K562 (cell line): Measurements from ENCODE around the gene VEGFA. TPM values are rescaled to one million over a fixed set of nuclear protein-coding genes. Genes with fewer than 3 reads are reported as not detected.

Source experiments
- ATAC-seq: fragments of 200-7000 bp; cut with Tn5 transposase; 3 replicates; pipeline ENCODE4 v1.9.1; 2020; ENCODE audit warnings: moderate library complexity
- BruUV-seq: library from RNA; stranded (reverse); fragments of 400-500 nt; replicated peaks from 2 replicates; lab custom pipeline; 2021; lab: Mats Ljungman, UMichigan
- CTCF ChIA-PET: fragments of 300-600 bp; formaldehyde crosslinking; extraction: SDS; loops from one replicate; lab custom pipeline; 2021; ENCODE audit warnings: low intra/inter-chr PET ratio; lab: Yijun Ruan, JAX
- POLR2A ChIA-PET: fragments of 300-600, 350-650 bp; sonication (Branson Sonifier 250); formaldehyde crosslinking; extraction: SDS; loops from one replicate; lab custom pipeline; 2021; ENCODE audit warnings: antibody characterized with exemption, inconsistent platforms; lab: Yijun Ruan, JAX
- DNase-seq, 4 experiments: peaks; one replicate each; pipeline versions ENCODE4 v3.0.0 to v3.0.0-alpha.2; 2011 to 2018; ENCODE audit warnings: low spot score in 3 of 4, mixed read lengths in 3 of 4; ENCODE audit errors: extremely low read depth in 1 of 4
- FAIRE-seq: peaks from 2 replicates; lab custom pipeline; 2011; peaks lifted over from hg19 to GRCh38; lab: Jason Lieb, UNC
- H2AFZ ChIP-seq: 2 replicates; pipeline ENCODE4 v1.6.0; 2011; ENCODE audit warnings: low read depth, low read length, control low read depth, inconsistent platforms
- H3K27ac ChIP-seq: fragments of 200-600 bp; 3 replicates; pipeline ENCODE4 v1.8.0; 2011; ENCODE audit warnings: low read depth, mild to moderate bottlenecking, control low read depth, inconsistent platforms, low read length, moderate library complexity, mixed read lengths; ENCODE audit errors: extremely low read depth
- H3K27me3 ChIP-seq, 2 experiments: fragments of 300-600 bp in 1 of 2; 2 replicates in 1 of 2; 3 replicates in 1 of 2; pipeline versions ENCODE4 v1.6.0 to v1.8.0; 2011; ENCODE audit warnings: inconsistent platforms in 2 of 2, low read length in 2 of 2, mild to moderate bottlenecking in 1 of 2, mixed read lengths in 1 of 2, moderate library complexity in 1 of 2; ENCODE audit not compliant: control insufficient read depth in 2 of 2, insufficient read depth in 2 of 2
- H3K36me3 ChIP-seq: fragments of 300-600 bp; 3 replicates; pipeline ENCODE4 v1.8.0; 2011; ENCODE audit warnings: mild to moderate bottlenecking, low read length, inconsistent platforms; ENCODE audit not compliant: control insufficient read depth, insufficient read depth
- H3K4me1 ChIP-seq, 2 experiments: fragments of 200-600 bp in 1 of 2; replicated peaks in 1 of 2; 2 replicates in 1 of 2; 3 replicates in 1 of 2; pipeline versions ENCODE4 v1.5.1 to v1.8.0; 2011; ENCODE audit warnings: inconsistent platforms in 2 of 2, low read length in 2 of 2, mild to moderate bottlenecking in 1 of 2, mixed read lengths in 1 of 2, moderate library complexity in 1 of 2; ENCODE audit not compliant: control insufficient read depth in 2 of 2, insufficient read depth in 2 of 2
- H3K4me2 ChIP-seq: 2 replicates; pipeline ENCODE4 v1.6.1; 2011; ENCODE audit warnings: low read length, control low read depth, inconsistent platforms, mixed read lengths; ENCODE audit not compliant: insufficient read depth
- H3K4me3 ChIP-seq: fragments of 200-600 bp; sonication (generic), shearing (Covaris generic); 2 replicates; pipeline ENCODE4 v1.5.1; 2016; ENCODE audit warnings: control low read depth, inconsistent platforms
- H3K79me2 ChIP-seq: fragments of 200-600 bp; 3 replicates; pipeline ENCODE4 v1.8.0; 2011; ENCODE audit warnings: low read length, inconsistent platforms; ENCODE audit not compliant: control insufficient read depth, insufficient read depth
- H3K9ac ChIP-seq, 2 experiments: 2 replicates each; pipeline versions ENCODE4 v1.6.0 to v1.6.1; 2011; ENCODE audit warnings: low read depth in 2 of 2, low read length in 2 of 2, control low read depth in 1 of 2, inconsistent platforms in 1 of 2, mild to moderate bottlenecking in 1 of 2, mixed read lengths in 1 of 2; ENCODE audit not compliant: insufficient read depth in 1 of 2
- H3K9me1 ChIP-seq: one replicate; pipeline ENCODE4 v1.6.0; 2011; ENCODE audit warnings: inconsistent platforms, mild to moderate bottlenecking, low read length, moderate library complexity; ENCODE audit not compliant: control insufficient read depth, insufficient read depth
- H3K9me3 ChIP-seq: replicated peaks from 2 replicates; pipeline ENCODE4 v1.5.1; 2011; ENCODE audit warnings: low read depth, low read length, inconsistent platforms; ENCODE audit not compliant: control insufficient read depth, insufficient read depth
- H4K20me1 ChIP-seq: replicated peaks from 2 replicates; pipeline ENCODE4 v1.6.1; 2011; ENCODE audit warnings: low read length, inconsistent platforms, mixed read lengths; ENCODE audit not compliant: control insufficient read depth, insufficient read depth
- BRF1 ChIP-seq: IDR thresholded peaks from 3 replicates; pipeline ENCODE4 v1.6.1; 2011; ENCODE audit warnings: borderline replicate concordance, mild to moderate bottlenecking; ENCODE audit not compliant: insufficient read length; ENCODE audit errors: extremely low read depth
- JUNB ChIP-seq: fragments of 450-650 bp; formaldehyde crosslinking; conservative IDR thresholded peaks from 2 replicates; pipeline ENCODE4 v1.4.0; 2020; ENCODE audit warnings: mild to moderate bottlenecking
- POLR2G ChIP-seq: fragments of 200-400 bp; formaldehyde crosslinking; IDR thresholded peaks from 2 replicates; pipeline ENCODE4 v1.6.1; 2017; ENCODE audit warnings: low read depth, mild to moderate bottlenecking, antibody characterized with exemption, low read length, moderate library complexity
- PYGO2 ChIP-seq: fragments of 450-650 bp; IDR thresholded peaks from 2 replicates; pipeline ENCODE4 v1.6.1; 2016; ENCODE audit warnings: mild to moderate bottlenecking, missing genetic modification characterization, moderate library complexity, missing compliant biosample characterization
- RBFOX2 ChIP-seq: fragments of 200-400 bp; formaldehyde crosslinking; IDR thresholded peaks from 2 replicates; pipeline ENCODE4 v1.6.1; 2017; ENCODE audit warnings: low read depth, mild to moderate bottlenecking, low read length, moderate library complexity
- RBM22 ChIP-seq: fragments of 200-400 bp; formaldehyde crosslinking; IDR thresholded peaks from 2 replicates; pipeline ENCODE4 v1.6.1; 2018; ENCODE audit warnings: low read length, low read depth; ENCODE audit not compliant: poor library complexity, severe bottlenecking
- RUNX1 ChIP-seq: sonication (generic); IDR thresholded peaks from 2 replicates; pipeline ENCODE4 v1.6.1; 2016; ENCODE audit warnings: antibody characterized with exemption, low read depth
- ZNF766 ChIP-seq: fragments of 200-800 bp; sonication (Bioruptor generic); conservative IDR thresholded peaks from 2 replicates; pipeline ENCODE4 v1.6.1; 2016; ENCODE audit warnings: missing genetic modification characterization, missing compliant biosample characterization
- WGBS: fragments of 100-300 bp; shearing (Covaris generic); methylation state at CpG from one replicate; pipeline ENCODE4 v1.1.6; 2016; ENCODE audit warnings: low coverage, mixed read lengths; ENCODE audit not compliant: insufficient coverage; ENCODE audit errors: missing lambda C conversion rate; 5-methylcytosine and 5-hydroxymethylcytosine counted together
- in situ Hi-C: fragments of 300-500 bp; cut with MboI; formaldehyde crosslinking; loops from 4 replicates; pipeline ENCODE4 v1.15.0; 2018; ENCODE audit warnings: inconsistent platforms, mixed read lengths
- intact Hi-C: fragments of 100-400 bp; cut with micrococcal nuclease; formaldehyde crosslinking; loops from 2 replicates; pipeline ENCODE4 v1.14.2; 2022
- polyA plus RNA-seq, 8 experiments: library from polyadenylated mRNA; depleted of rRNA in 4 of 8; stranded (reverse) in 5 of 8; unstranded in 3 of 8; fragments of >200 nt; fragmentation: Nextera tagmentation in 2 of 8; fragmentation: Illumina TruSeq in 1 of 8; extraction: Ambion mirVana in 2 of 8; extraction: Trizol in 1 of 8; gene quantifications; 2 replicates each; pipeline versions ENCODE4 v1.2.1 to v1.2.3, GENCODE V29; 2011 to 2014; ENCODE audit warnings: inconsistent platforms in 1 of 8, missing spikeins in 1 of 8
- total RNA-seq, 7 experiments: library from RNA; depleted of rRNA in 6 of 7; stranded (reverse); fragments of >200 nt in 6 of 7; fragmentation: Illumina TruSeq in 2 of 7; extraction: Trizol in 2 of 7; gene quantifications; 2 replicates each; pipeline versions ENCODE4 v1.2.1 to v1.2.3, GENCODE V29; 2011 to 2021; ENCODE audit warnings: low replicate concordance in 1 of 7
- TF ChIP-seq, protein P1 (sequence below): fragments of 150-350 bp; conservative IDR thresholded peaks from 2 replicates; pipeline ENCODE4 v1.6.1; 2014; ENCODE audit warnings: low read length

Gene VEGFA
- total and polyA plus RNA-seq, 9 of the 15 experiments (the other 6 are each of a cell fraction or from before 2014, with no cell fraction given): 14.0 to 271 (median 124) TPM

DNA sequence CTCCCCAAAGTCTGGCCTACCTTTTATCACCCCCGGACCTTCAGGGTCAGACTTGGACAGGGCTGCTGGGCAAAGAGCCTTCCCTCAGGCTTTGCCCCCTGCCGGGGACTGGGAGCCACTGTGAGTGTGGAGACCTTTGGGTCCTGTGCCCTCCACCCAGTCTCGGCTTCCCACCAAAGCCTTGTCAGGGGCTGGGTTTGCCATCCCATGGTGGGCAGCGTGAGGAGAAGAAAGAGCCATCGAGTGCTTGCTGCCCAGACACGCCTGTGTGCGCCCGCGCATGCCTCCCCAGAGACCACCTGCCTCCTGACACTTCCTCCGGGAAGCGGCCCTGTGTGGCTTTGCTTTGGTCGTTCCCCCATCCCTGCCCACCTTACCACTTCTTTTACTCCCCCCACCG, 10.3 kb downstream of the VEGFA start:
- H3K4me1 ChIP-seq: peaks cover 7 to 17% of the 10 kb centered on the region in 2 experiments
- no peak overlapping the region for H3K27ac ChIP-seq
- 93% methylated on average over 13 of the region's 13 CpGs for WGBS
- no TSS peak for BruUV-seq
- H3K9me1 ChIP-seq: peaks cover 34% of the 10 kb centered on the region
- peaks cover 99% of the 10 kb centered on the region for H3K36me3 ChIP-seq
- ATAC-seq: no peak
- no peaks in the 10 kb centered on the region for H3K27me3 ChIP-seq
- POLR2A ChIA-PET: interaction anchor here (4.1 kb wide), 1 partner anchor 9 kb away, joined by 59 read pairs; the partner anchor contains the start of gene VEGFA
- peaks cover 63% of the 10 kb centered on the region for H3K79me2 ChIP-seq
- intact Hi-C loops: no loop called here
- in situ Hi-C loops: no loop called here
- H2AFZ ChIP-seq: no peak overlapping the region
- H3K9ac ChIP-seq: no peak overlapping the region
- TF ChIP-seq RBFOX2: peak; percentile 63
- TF ChIP-seq POLR2G: peak; percentile 71
- no peak for TF ChIP-seq BRF1
- TF ChIP-seq, protein P1, sequence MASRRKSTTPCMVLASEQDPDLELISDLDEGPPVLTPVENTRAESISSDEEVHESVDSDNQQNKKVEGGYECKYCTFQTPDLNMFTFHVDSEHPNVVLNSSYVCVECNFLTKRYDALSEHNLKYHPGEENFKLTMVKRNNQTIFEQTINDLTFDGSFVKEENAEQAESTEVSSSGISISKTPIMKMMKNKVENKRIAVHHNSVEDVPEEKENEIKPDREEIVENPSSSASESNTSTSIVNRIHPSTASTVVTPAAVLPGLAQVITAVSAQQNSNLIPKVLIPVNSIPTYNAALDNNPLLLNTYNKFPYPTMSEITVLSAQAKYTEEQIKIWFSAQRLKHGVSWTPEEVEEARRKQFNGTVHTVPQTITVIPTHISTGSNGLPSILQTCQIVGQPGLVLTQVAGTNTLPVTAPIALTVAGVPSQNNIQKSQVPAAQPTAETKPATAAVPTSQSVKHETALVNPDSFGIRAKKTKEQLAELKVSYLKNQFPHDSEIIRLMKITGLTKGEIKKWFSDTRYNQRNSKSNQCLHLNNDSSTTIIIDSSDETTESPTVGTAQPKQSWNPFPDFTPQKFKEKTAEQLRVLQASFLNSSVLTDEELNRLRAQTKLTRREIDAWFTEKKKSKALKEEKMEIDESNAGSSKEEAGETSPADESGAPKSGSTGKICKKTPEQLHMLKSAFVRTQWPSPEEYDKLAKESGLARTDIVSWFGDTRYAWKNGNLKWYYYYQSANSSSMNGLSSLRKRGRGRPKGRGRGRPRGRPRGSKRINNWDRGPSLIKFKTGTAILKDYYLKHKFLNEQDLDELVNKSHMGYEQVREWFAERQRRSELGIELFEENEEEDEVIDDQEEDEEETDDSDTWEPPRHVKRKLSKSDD: no peak
- peak; percentile 42 for TF ChIP-seq RBM22
- no peak for TF ChIP-seq RUNX1
- no peak for TF ChIP-seq ZNF766 (CRISPR knock-in tag)
- TF ChIP-seq JUNB (CRISPR knock-in tag): no peak
- no peak for TF ChIP-seq PYGO2
- TF ChIP-seq, all 486 proteins: peak for 3
- Histone ChIP-seq H3K9me3 (no peaks in the 10 kb centered on the region), H3K4me2 (no peak overlapping the region), H4K20me1 (peaks cover 97% of the 10 kb centered on the region), H3K4me3 (no peak overlapping the region)
- CTCF ChIA-PET: no interaction called here
- FAIRE-seq (no peak), DNase-seq (no peak)
